Stimulated activated CD4-positive, alpha-beta T cell treated with anti-CD3 and anti-CD28 coated beads, Interleukin-4, amount 100 ng/mL, for 1 hour (primary cell): ENCODE measurements around the gene TMPRSS9.
"Not testable (repeated sequence)": the region's sequence is repeated elsewhere in the genome, so short reads cannot be mapped to it uniquely, and the experiment has no call there.

Experiments used
- DNase-seq: peaks from one replicate; pipeline ENCODE4 v3.0.0-alpha.2; 2020

The TMPRSS9 gene

GRCh38 chr19:2443116-2443784 lies 83.2 kb downstream of the TMPRSS9 start:
- no peak for DNase-seq

- DNase-seq: no peak
These were observed 83.7 kb downstream of the TMPRSS9 start for GRCh38 chr19:2443785-2444182.

GRCh38 chr19:2444251-2445002 lies 84.4 kb downstream of the TMPRSS9 start:
- no peak for DNase-seq

GRCh38 chr19:2446381-2446780 lies 86.3 kb downstream of the TMPRSS9 start:
- DNase-seq: no peak

- DNase-seq: no peak
These were observed 89.0 kb downstream of the TMPRSS9 start for GRCh38 chr19:2449019-2449418.

GRCh38 chr19:2451138-2451537 lies 91.1 kb downstream of the TMPRSS9 start:
- no peak for DNase-seq

- DNase-seq: no peak
These were observed 91.7 kb downstream of the TMPRSS9 start for GRCh38 chr19:2451741-2452140.

- DNase-seq: no peak
These were observed 93.5 kb downstream of the TMPRSS9 start for GRCh38 chr19:2453431-2454025.

- DNase-seq: no peak
These were observed 94.3 kb downstream of the TMPRSS9 start for GRCh38 chr19:2454199-2454961.

GRCh38 chr19:2454962-2455850 lies 95.1 kb downstream of the TMPRSS9 start:
- DNase-seq: no peak

GRCh38 chr19:2455851-2456570 lies 95.9 kb downstream of the TMPRSS9 start:
- peak; percentile 61 for DNase-seq

- no peak for DNase-seq
These were observed 97.5 kb downstream of the TMPRSS9 start for GRCh38 chr19:2457394-2458037.

- no peak for DNase-seq
These were observed 98.0 kb downstream of the TMPRSS9 start for GRCh38 chr19:2458054-2458453.

- not testable (repeated sequence) for DNase-seq
These were observed 98.7 kb downstream of the TMPRSS9 start for GRCh38 chr19:2458776-2459175.

- no peak for DNase-seq
These were observed 100.2 kb downstream of the TMPRSS9 start for GRCh38 chr19:2460245-2460644.

GRCh38 chr19:2461751-2462634 lies 101.9 kb downstream of the TMPRSS9 start:
- DNase-seq: peak; percentile 71

- no peak for DNase-seq
These were observed 102.8 kb downstream of the TMPRSS9 start for GRCh38 chr19:2462635-2463421.

GRCh38 chr19:2463694-2464093 lies 103.6 kb downstream of the TMPRSS9 start:
- DNase-seq: not testable (repeated sequence)

GRCh38 chr19:2464389-2464788 lies 104.3 kb downstream of the TMPRSS9 start:
- DNase-seq: no peak
